IPS DF 4.7 (cell line): Measurements from ENCODE around the gene JHY.

Source experiments
- DNase-seq: peaks from one replicate; pipeline ENCODE4 v3.0.0-alpha.2; 2013; ENCODE audit warnings: low spot score; ENCODE audit errors: extremely low read depth

Gene JHY

DNA sequence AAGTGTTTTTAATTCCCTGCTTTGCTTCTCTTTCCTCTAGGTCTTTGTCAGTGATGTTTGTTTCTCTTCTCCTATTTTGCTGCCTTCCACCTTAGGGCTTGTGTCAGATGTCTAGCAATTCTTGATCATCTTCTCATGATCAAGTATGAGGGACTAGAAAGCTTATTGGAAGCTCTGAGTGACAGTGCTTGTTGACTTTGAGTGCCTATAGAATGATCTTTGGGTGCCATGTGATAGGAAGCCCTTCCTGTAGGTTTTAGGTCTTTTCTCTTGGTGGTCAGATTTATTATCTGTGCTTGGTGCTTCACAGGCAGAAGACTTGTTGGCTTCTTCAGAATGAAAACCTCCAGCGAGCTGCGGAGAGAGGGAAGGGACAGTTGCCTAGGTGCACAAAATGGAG is 56.0 kb downstream of the JHY start:
- DNase-seq = no peak

DNA sequence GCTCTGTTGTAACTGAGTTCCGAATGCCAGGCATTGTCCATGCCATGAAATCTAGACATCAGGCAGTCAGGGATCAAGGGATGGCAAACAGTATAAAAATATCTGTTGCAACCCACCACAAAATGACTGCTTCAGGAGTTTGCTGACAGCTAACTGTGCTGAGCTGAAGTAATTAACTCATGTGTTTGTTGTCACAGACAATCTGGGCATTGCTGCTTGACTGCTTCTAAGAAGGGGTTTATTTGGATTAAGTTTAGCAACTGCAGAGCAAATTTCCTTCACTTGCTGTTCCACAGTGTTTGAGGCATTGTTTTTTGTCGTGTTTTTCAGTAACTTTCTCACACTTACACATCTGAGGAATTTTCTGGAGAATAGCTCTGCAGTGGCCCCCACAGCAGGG is 68.7 kb downstream of the JHY start:
- DNase-seq = no peak

GRCh38 chr11:122954455-122954854 is 71.9 kb downstream of the JHY start:
- no peak for DNase-seq

GRCh38 chr11:122963961-122964360 is 81.4 kb downstream of the JHY start:
- DNase-seq = no peak

DNA sequence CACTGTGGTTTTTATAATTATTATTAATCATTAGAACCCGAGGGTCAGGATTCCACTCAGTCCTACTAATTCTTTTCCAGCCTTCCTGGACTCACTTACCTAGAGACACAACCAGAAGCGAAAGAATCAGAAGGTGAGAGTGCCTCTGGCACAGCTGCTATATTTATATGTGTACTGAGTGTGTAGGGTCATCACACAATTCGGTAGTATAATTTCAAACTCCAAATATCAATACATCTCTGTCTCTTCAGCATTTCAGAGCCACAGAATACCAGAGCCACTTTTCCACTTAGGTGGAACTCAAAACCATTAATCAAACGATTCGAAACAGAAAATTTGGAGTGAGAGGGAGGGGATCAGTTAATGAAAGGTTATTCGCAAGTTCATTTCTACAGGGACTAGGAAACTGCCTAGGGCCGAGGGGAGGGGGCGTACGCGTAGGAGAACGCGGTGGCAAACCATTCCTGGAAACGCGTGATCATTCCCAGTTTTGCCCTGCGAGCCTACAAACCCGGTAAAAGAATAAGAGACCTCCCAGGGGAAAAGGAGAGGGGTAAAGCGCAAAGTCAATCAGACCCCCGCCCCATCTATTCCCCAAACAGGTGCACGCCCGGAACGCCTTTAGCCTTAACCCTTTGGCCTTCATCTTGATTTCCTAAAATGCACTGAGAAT is 93.6 kb downstream of the JHY start:
- no peak for DNase-seq

- DNase-seq = no peak
Observed at GRCh38 chr11:122976734-122977469, 94.3 kb downstream of the JHY start.

- no peak for DNase-seq
Observed at GRCh38 chr11:122977470-122978298, 95.1 kb downstream of the JHY start.

DNA sequence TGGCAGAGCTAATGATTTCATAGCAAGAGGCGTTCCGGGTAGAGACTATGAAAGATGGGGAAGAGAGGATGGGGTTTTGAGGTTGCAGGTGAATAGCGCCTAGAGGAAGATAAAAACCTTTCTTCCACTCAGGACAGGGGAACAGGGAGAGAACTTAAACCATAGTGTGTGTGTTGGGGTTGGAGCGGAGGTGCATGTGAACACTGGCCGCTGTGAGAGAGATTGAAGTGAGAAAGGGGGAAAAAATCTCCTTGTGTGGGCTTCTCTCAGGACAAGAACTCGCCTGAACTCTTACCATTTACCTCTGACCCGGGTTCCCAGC is 95.7 kb downstream of the JHY start:
- no peak for DNase-seq

- no peak for DNase-seq
Observed at GRCh38 chr11:122979103-122979814, 96.7 kb downstream of the JHY start.

GRCh38 chr11:122979815-122980595 is 97.4 kb downstream of the JHY start:
- DNase-seq = no peak

- DNase-seq = no peak
Observed at GRCh38 chr11:122981388-122982264, 99.1 kb downstream of the JHY start, which contains the start of gene BSX. TSS of gene BSX (minus strand) at chr11:122981834. CDS start at chr11:122981671, 163 bp downstream.

- no peak for DNase-seq
Observed at GRCh38 chr11:122983438-122984185, 101.1 kb downstream of the JHY start.

DNA sequence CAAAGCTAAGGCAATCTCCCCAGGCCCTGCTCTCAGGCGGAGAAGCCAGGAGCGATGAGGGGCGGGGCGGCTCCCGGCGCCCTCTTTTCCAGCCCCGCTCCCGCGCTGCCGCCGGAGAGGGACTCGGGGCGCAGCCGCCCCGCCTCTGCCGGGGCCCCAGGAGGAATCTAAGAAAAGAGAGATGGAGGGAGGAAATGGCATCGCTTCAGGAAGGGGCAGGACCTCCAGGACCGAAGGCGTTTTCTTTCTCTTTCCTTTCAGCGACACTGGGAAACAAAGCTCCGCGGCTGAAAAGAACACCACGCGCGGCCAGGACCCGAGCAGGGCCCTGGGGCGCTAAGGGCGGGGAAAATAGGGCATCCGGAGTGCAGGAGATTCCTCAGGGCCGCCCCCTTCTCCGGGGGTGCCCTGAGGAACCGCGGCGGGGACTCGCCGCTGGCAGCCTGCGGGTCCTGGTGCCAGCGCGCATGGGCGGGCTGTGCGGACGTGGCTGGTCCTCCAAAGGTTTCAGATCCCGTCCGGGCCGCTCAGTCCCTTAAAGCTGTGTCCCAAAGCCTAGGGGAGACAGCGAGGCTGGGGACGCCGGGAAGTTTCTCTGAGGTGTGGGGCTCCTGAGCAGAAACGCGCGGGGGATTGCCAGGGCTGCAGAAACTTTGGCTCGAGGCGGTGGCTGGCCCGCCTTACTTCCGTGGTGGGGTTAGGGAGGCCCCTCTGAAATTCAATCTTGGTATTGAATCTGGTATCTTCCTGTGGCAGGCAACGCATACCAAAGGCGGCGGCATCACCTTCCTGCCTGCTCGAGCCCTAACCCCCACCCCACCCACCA is 101.8 kb downstream of the JHY start:
- no peak for DNase-seq

GRCh38 chr11:122995526-122995925 is 113.0 kb downstream of the JHY start:
- no peak for DNase-seq

DNA sequence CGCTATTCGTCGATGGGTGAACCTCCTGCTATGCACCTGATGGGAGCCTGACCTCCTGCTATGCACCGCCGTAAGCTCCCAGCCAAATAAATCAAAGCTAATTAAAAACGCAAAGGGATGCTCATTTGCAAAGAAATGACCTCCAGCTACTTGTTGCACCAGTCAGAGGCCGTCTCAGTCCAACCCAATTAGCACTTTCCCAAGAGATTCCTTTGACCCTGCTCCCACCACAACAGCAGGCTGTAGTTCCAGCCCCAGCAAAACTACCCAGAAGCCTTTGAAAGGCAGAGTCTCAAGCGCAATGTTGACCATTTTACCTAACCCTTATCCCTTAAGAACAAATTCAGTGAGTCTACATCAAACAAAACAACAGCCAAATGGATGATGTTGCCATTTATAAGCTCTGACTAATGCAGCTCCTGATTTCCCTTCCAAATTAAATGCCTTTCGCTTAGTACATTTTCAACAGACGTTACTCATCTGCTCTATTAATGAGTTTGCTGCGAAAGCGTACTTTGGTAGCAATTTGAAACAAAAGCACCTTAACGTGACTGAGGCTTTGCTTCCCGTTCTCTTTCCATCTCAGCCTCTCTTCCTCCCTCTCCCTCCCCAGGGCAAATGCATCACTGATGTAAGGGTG is 116.3 kb downstream of the JHY start:
- no peak for DNase-seq

DNA sequence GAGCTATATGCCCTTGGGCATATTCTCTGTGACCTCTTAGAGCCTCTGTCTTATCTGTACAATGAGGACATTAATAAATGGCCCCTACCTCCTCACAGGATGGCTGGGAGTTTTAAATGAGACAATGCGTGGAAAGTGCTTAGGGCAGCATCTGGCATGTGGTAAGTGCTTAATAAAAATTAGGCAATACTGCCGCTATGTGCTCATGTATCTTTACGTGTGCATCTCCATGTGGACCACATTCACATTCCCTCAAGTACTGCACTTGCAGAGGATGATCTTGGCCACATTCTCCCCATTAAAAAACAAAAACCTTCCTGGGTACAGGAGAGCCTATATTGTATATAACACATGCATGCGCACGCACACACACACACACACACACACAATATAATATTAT is 118.2 kb downstream of the JHY start:
- no peak for DNase-seq

GRCh38 chr11:123006860-123007542 is 124.4 kb downstream of the JHY start:
- DNase-seq = no peak
